A673 (cell line): ENCODE measurements around the gene CD19. TPM values are rescaled to one million over a fixed set of nuclear protein-coding genes. Genes with fewer than 3 reads are reported as not detected.
"Not testable (repeated sequence)": the region's sequence is repeated elsewhere in the genome, so short reads cannot be mapped to it uniquely, and the experiment has no call there.

Experiments used
- BruUV-seq: library from RNA; stranded (reverse); fragments of 400-500 nt; replicated peaks from 2 replicates; lab custom pipeline; 2021; lab: Mats Ljungman, UMichigan
- CTCF ChIA-PET: fragments of 300-600 bp; sonication (Branson Sonifier 250); formaldehyde crosslinking; loops from one replicate; lab custom pipeline; 2022; ENCODE audit warnings: antibody characterized with exemption; lab: Charles Lee
- POLR2A ChIA-PET: fragments of 300-600 bp; sonication (Branson Sonifier 250); formaldehyde crosslinking; loops from one replicate; lab custom pipeline; 2022; ENCODE audit warnings: antibody characterized with exemption; ENCODE audit not compliant: low non-redundant PET; lab: Charles Lee
- DNase-seq: peaks from one replicate; pipeline ENCODE4 v3.0.0-alpha.2; 2015; ENCODE audit warnings: low spot score
- H3K27ac ChIP-seq: fragments of 200-600 bp; sonication (generic); 2 replicates; pipeline ENCODE4 v1.5.1; 2016; ENCODE audit warnings: mixed run types, low read depth, mild to moderate bottlenecking, mixed read lengths, antibody characterized with exemption, low read length; ENCODE audit not compliant: poor library complexity, severe bottlenecking
- H3K27me3 ChIP-seq: fragments of 200-600 bp; sonication (generic); replicated peaks from 2 replicates; pipeline ENCODE4 v1.6.1; 2017; ENCODE audit warnings: mixed run types, low read depth, mild to moderate bottlenecking, mixed read lengths, antibody characterized with exemption, low read length; ENCODE audit not compliant: insufficient read depth, poor library complexity
- H3K36me3 ChIP-seq: fragments of 200-600 bp; sonication (generic); 2 replicates; pipeline ENCODE4 v1.6.1; 2016; ENCODE audit warnings: mixed run types, mild to moderate bottlenecking, mixed read lengths, antibody characterized with exemption, low read length; ENCODE audit not compliant: insufficient read depth, poor library complexity, severe bottlenecking
- H3K4me1 ChIP-seq: fragments of 200-600 bp; sonication (generic); 2 replicates; pipeline ENCODE4 v1.6.1; 2017; ENCODE audit warnings: mixed run types, mild to moderate bottlenecking, mixed read lengths, antibody characterized with exemption, low read length; ENCODE audit not compliant: insufficient read depth, poor library complexity, severe bottlenecking
- H3K4me3 ChIP-seq: fragments of 200-600 bp; sonication (generic); 2 replicates; pipeline ENCODE4 v1.5.1; 2016; ENCODE audit warnings: low read depth, mixed run types, mild to moderate bottlenecking, mixed read lengths, low read length; ENCODE audit not compliant: poor library complexity, severe bottlenecking
- H3K9me3 ChIP-seq: fragments of 200-600 bp; sonication (generic); 2 replicates; pipeline ENCODE4 v1.6.1; 2016; ENCODE audit warnings: mixed run types, low read depth, mild to moderate bottlenecking, mixed read lengths, antibody characterized with exemption, low read length; ENCODE audit not compliant: poor library complexity, severe bottlenecking
- CTCF ChIP-seq: fragments of 300-800, 200-600 bp; sonication (generic); conservative IDR thresholded peaks from 2 replicates; pipeline ENCODE4 v1.5.1; 2017; ENCODE audit warnings: low read depth, mild to moderate bottlenecking, antibody characterized with exemption, low read length, moderate library complexity, mixed read lengths
- EZH2 ChIP-seq: fragments of 200-600 bp; sonication (generic); IDR thresholded peaks from 2 replicates; pipeline ENCODE4 v1.6.1; 2017; ENCODE audit warnings: borderline replicate concordance, low read depth, mild to moderate bottlenecking, mixed read lengths, antibody characterized with exemption, low read length; ENCODE audit not compliant: poor library complexity, severe bottlenecking
- intact Hi-C: fragments of 100-400 bp; cut with micrococcal nuclease; formaldehyde crosslinking; loops from one replicate; pipeline ENCODE4 v1.10.0; 2022; ENCODE audit not compliant: unreplicated experiment
- total RNA-seq: library from RNA; stranded (reverse); gene quantifications from 2 replicates; pipeline ENCODE4 v1.2.3, GENCODE V29; 2021

Gene CD19
- total RNA-seq, 1 experiment from 2014 or later = not detected

GRCh38 chr16:28974437-28975157 is 42.8 kb downstream of the CD19 start, which contains the start of gene SPNS1:
Gene SPNS1 (plus strand): TSS chr16:28974778. CDS start chr16:28975152, 374 bp downstream.
- peak within 1 kb of the TSS; percentile 51 for H3K27ac ChIP-seq
- POLR2A ChIA-PET = interaction anchor here (0.6 kb wide), 1 partner anchor 112 kb away, joined by 3 read pairs; no protein-coding TSS in a partner anchor
- DNase-seq = peak; percentile 97
- peak within 1 kb of the TSS; percentile 99 for H3K4me3 ChIP-seq
- intact Hi-C loops = no loop called here
- no TSS peak for BruUV-seq
- TF ChIP-seq CTCF (no peak), EZH2 (no peak)
- H3K4me1 ChIP-seq = peaks cover 8% of the 10 kb centered on the region
- no peaks in the 10 kb centered on the region for H3K9me3 ChIP-seq
- H3K36me3 ChIP-seq = no peaks in the 10 kb centered on the region
- no peaks in the 10 kb centered on the region for H3K27me3 ChIP-seq
- CTCF ChIA-PET = no interaction called here

DNA sequence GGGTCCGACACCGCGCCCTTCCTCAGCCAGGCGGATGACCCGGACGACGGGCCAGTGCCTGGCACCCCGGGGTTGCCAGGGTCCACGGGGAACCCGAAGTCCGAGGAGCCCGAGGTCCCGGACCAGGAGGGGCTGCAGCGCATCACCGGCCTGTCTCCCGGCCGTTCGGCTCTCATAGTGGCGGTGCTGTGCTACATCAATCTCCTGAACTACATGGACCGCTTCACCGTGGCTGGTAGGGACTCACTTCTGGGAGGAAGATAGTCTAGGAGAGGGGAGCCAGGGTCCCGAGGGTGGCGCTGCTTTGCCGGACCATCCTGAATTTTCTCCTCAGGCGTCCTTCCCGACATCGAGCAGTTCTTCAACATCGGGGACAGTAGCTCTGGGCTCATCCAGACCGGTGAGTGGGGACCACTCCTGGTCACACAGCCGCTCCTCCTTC is 43.4 kb downstream of the CD19 start:
- Histone ChIP-seq H3K4me3 (peak overlapping the region; percentile 99), H3K27me3 (no peaks in the 10 kb centered on the region), H3K9me3 (no peaks in the 10 kb centered on the region), H3K27ac (peak overlapping the region; percentile 51), H3K4me1 (peaks cover 8% of the 10 kb centered on the region), H3K36me3 (no peaks in the 10 kb centered on the region)
- ChIA-PET CTCF (no interaction called here), POLR2A (no interaction called here)
- TF ChIP-seq CTCF (no peak), EZH2 (no peak)
- intact Hi-C loops = no loop called here
- no TSS peak for BruUV-seq
- DNase-seq = no peak

DNA sequence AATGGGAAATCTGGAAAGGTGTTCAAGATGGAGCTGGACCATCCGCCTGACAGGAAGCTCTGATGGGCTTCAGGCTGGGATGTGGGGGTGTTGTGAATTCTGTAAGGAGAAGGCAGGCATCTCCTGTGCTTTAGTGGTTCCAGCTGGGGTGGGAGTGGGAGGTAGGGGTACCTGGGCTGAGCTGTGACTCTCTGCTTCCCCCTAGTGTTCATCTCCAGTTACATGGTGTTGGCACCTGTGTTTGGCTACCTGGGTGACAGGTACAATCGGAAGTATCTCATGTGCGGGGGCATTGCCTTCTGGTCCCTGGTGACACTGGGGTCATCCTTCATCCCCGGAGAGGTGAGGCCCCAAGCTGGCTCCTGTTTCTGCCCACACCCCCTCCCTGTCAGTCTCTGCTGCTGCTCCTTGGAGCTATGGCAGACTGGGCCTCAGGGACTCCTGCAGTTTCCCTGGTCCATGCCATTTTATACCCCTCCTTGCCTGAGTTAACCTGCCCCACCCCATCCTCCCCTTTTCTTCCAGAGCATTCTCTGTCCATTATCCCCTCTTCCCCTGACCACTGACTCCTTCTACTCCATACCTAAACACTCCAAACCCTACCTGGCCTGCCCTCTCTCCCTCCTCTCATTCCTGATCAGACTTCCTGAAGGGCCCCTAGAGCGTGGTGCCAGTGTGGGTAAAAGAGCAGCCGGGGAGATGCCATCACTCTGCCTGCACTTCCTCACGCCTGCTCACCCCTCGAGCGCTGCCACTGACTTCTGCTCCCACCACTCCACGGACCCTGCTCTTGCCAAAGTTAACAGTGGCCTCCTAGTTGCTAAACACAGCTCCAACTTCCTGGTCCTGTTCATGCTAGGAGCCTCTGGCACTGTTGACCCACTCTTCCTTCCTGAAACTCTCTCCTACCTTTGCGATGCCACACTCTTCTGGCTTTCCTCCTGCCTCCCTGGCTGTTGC is 46.2 kb downstream of the CD19 start:
- Histone ChIP-seq H3K9me3 (no peaks in the 10 kb centered on the region), H3K27me3 (no peaks in the 10 kb centered on the region), H3K27ac (no peak overlapping the region), H3K4me1 (peaks cover 8% of the 10 kb centered on the region), H3K36me3 (peaks cover 3% of the 10 kb centered on the region), H3K4me3 (no peak overlapping the region)
- ChIA-PET CTCF (interaction anchor here (0.5 to 0.6 kb wide), 2 partner anchors 124 to 246 kb away, joined by 3 to 9 read pairs; no protein-coding TSS in a partner anchor), POLR2A (no interaction called here)
- peak; percentile 53 for TF ChIP-seq CTCF
- TF ChIP-seq EZH2 = no peak
- DNase-seq = no peak
- BruUV-seq = no TSS peak
- intact Hi-C loops = no loop called here

DNA sequence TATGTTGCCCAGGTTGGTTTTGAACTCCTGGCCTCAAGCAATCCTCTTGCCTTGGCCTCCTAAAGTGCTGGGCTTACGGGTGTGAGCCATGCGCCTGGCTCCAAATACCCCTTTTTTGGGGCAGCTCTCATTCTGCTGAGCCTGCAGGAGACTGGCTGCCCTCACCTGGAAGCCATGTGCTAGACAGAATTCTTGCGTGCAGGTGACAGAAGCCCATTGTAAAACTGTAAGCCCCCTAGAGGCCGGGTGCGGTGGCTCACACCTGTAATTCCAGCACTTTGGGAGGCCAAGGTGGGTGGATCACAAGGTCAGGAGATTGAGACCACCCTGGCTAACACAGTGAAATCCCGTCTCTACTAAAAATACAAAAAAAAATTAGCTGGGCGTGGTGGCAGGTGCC is 48.6 kb downstream of the CD19 start:
- intact Hi-C loops, H3K36me3 ChIP-seq: not testable (repeated sequence)

More for the DNA sequence above, 48.6 kb downstream of the CD19 start:
- H3K4me1 ChIP-seq, H3K27ac ChIP-seq, H3K9me3 ChIP-seq, H3K27me3 ChIP-seq, POLR2A ChIA-PET, BruUV-seq, H3K4me3 ChIP-seq, CTCF ChIA-PET, DNase-seq: not testable (repeated sequence)
